ENCODE measurements around the gene PXN.

PXN gene

GRCh38 chr12:120287491-120287890 lies 22.0 kb upstream of the PXN start:
- TF ChIP-seq CTCF (IDR thresholded peaks at IDR 0.05) (no peak), ZFX (IDR thresholded peaks at IDR 0.05; ENCODE audit: borderline replicate concordance) (no peak)
- H3K27ac ChIP-seq = no peak overlapping the region

- H3K27ac ChIP-seq = no peak overlapping the region
- TF ChIP-seq ZFX (IDR thresholded peaks at IDR 0.05; ENCODE audit: borderline replicate concordance) = no peak
- TF ChIP-seq CTCF (IDR thresholded peaks at IDR 0.05) = no peak
Observed at GRCh38 chr12:120286768-120287490, 21.4 kb upstream of the PXN start.

- TF ChIP-seq ZFX (IDR thresholded peaks at IDR 0.05; ENCODE audit: borderline replicate concordance) = no peak
- TF ChIP-seq CTCF (IDR thresholded peaks at IDR 0.05) = no peak
- H3K27ac ChIP-seq = no peak overlapping the region
Observed at GRCh38 chr12:120284381-120284780, 18.9 kb upstream of the PXN start.

- TF ChIP-seq CTCF (IDR thresholded peaks at IDR 0.05) (no peak), ZFX (IDR thresholded peaks at IDR 0.05; ENCODE audit: borderline replicate concordance) (no peak)
- H3K27ac ChIP-seq = no peak overlapping the region
Observed at GRCh38 chr12:120283318-120283717, 17.8 kb upstream of the PXN start.

GRCh38 chr12:120278137-120279069 lies 12.9 kb upstream of the PXN start:
- no peak for TF ChIP-seq ZFX (IDR thresholded peaks at IDR 0.05; ENCODE audit: borderline replicate concordance)
- no peak for TF ChIP-seq CTCF (IDR thresholded peaks at IDR 0.05)
- no peak overlapping the region for H3K27ac ChIP-seq

- TF ChIP-seq ZFX (IDR thresholded peaks at IDR 0.05; ENCODE audit: borderline replicate concordance) = no peak
- TF ChIP-seq CTCF (IDR thresholded peaks at IDR 0.05) = no peak
Observed at GRCh38 chr12:120276734-120277133, 11.2 kb upstream of the PXN start.

GRCh38 chr12:120267736-120268135 lies 2.2 kb upstream of the PXN start:
- H3K27ac ChIP-seq = no peak overlapping the region
- TF ChIP-seq CTCF (IDR thresholded peaks at IDR 0.05) (no peak), ZFX (IDR thresholded peaks at IDR 0.05; ENCODE audit: borderline replicate concordance) (no peak)

More at GRCh38 chr12:120276734-120277133, 11.2 kb upstream of the PXN start:
- H3K27ac ChIP-seq = no peak overlapping the region
